ENCODE data around the gene PAX1. TPM values are rescaled to one million over a fixed set of nuclear protein-coding genes. Genes with fewer than 3 reads are reported as not detected.
A peak's percentile ranks its signal among the peaks of the same experiment; 100 is the strongest.

Gene PAX1
- total RNA-seq, 2 experiments from 2014 or later: not detected

DNA sequence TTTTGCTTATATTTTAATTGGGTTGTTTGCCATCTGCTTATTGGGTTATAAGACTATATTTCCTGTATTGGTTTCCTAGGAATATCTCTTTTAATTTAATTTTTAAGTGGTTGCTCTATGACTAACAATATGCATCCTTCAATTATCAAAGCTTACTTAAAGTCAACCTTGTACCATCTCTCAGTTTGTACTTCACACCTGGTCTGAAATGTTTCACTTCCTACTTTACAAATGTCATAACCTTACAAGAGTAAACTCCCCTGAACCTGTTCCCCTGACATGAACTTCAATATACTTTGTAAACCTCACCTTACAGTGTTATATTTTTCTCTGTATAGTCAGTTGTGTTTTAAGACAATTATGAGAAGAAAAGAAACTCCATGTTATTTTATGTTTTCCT lies 35.8 kb downstream of the PAX1 start:
- Histone ChIP-seq H3K9me2 (ENCODE audit: insufficient read depth, low read length) (no peaks in the 10 kb centered on the region), H3K4me3 (ENCODE audit: low read depth, low read length, poor library complexity, severe bottlenecking) (no peak overlapping the region), H3K36me3 (ENCODE audit: insufficient read depth, low read length) (no peaks in the 10 kb centered on the region), H3K9me3 (ENCODE audit: low read length) (no peaks in the 10 kb centered on the region), H3K4me1 (ENCODE audit: insufficient read depth, low read length, poor library complexity, severe bottlenecking) (no peaks in the 10 kb centered on the region), H3K27ac (ENCODE audit: low read depth, low read length, poor library complexity, severe bottlenecking) (no peak overlapping the region), H2AFZ (ENCODE audit: low read length) (no peak overlapping the region), H4K20me1 (ENCODE audit: insufficient read depth, low read length) (no peaks in the 10 kb centered on the region), H3K79me2 (ENCODE audit: insufficient read depth, low read depth, low read length) (no peaks in the 10 kb centered on the region), H3K4me2 (ENCODE audit: low read length) (no peak overlapping the region)
- peak; percentile 16 for DNase-seq (ENCODE audit: low spot score)
- ChIA-PET POLR2A (interaction anchor here (0.7 kb wide), 1 partner anchor 13 kb away, joined by 3 read pairs; no protein-coding TSS in a partner anchor), CTCF (ENCODE audit: unreplicated experiment) (interaction anchor here (0.7 kb wide), 1 partner anchor 22 kb away, joined by 4 read pairs; no protein-coding TSS in a partner anchor)
- TF ChIP-seq, protein P1, sequence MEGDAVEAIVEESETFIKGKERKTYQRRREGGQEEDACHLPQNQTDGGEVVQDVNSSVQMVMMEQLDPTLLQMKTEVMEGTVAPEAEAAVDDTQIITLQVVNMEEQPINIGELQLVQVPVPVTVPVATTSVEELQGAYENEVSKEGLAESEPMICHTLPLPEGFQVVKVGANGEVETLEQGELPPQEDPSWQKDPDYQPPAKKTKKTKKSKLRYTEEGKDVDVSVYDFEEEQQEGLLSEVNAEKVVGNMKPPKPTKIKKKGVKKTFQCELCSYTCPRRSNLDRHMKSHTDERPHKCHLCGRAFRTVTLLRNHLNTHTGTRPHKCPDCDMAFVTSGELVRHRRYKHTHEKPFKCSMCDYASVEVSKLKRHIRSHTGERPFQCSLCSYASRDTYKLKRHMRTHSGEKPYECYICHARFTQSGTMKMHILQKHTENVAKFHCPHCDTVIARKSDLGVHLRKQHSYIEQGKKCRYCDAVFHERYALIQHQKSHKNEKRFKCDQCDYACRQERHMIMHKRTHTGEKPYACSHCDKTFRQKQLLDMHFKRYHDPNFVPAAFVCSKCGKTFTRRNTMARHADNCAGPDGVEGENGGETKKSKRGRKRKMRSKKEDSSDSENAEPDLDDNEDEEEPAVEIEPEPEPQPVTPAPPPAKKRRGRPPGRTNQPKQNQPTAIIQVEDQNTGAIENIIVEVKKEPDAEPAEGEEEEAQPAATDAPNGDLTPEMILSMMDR (conservative IDR thresholded peaks at IDR 0.05; ENCODE audit: low read length): no peak
- no peak for TF ChIP-seq EZH2phosphoT487 (IDR thresholded peaks at IDR 0.05; ENCODE audit: borderline replicate concordance, low read depth, low read length)
- intact Hi-C loops (cut with micrococcal nuclease; ENCODE audit: unreplicated experiment): no loop called here
- BruUV-seq (replicated peaks): no TSS peak

DNA sequence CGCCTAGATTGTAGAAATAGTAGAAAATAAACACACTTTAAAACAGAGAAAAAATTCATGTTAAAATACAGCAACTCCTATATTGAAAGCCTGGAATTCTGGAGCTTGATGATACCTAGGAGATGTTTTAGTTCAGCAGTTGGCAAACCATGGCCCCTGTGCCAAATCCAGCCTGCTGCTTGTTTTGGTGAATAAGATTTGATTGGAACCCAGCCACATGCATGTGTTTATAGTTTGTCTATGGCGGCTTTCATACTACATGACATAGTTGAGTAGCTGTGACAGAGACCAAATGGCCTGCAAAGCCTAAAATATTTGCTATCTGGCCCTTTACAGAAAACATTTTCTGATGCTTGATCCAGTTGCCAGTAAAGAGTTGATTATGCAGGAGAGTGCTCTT lies 57.2 kb downstream of the PAX1 start:
- H4K20me1 ChIP-seq (ENCODE audit: insufficient read depth, low read length): no peaks in the 10 kb centered on the region
- ChIA-PET POLR2A (interaction anchor here (1.3 kb wide), 1 partner anchor 11 kb away, joined by 3 read pairs; no protein-coding TSS in a partner anchor), CTCF (ENCODE audit: unreplicated experiment) (no interaction called here)
- no TSS peak for BruUV-seq (replicated peaks)
- H2AFZ ChIP-seq (ENCODE audit: low read length): no peak overlapping the region
- no peak overlapping the region for H3K4me2 ChIP-seq (ENCODE audit: low read length)
- H3K4me3 ChIP-seq (ENCODE audit: low read depth, low read length, poor library complexity, severe bottlenecking): no peak overlapping the region
- no peak for DNase-seq (ENCODE audit: low spot score)
- intact Hi-C loops (cut with micrococcal nuclease; ENCODE audit: unreplicated experiment): no loop called here
- no peaks in the 10 kb centered on the region for H3K36me3 ChIP-seq (ENCODE audit: insufficient read depth, low read length)
- no peaks in the 10 kb centered on the region for H3K9me2 ChIP-seq (ENCODE audit: insufficient read depth, low read length)
- TF ChIP-seq EZH2phosphoT487 (IDR thresholded peaks at IDR 0.05; ENCODE audit: borderline replicate concordance, low read depth, low read length): no peak
- TF ChIP-seq, protein P1 (conservative IDR thresholded peaks at IDR 0.05; ENCODE audit: low read length): no peak
- no peaks in the 10 kb centered on the region for H3K79me2 ChIP-seq (ENCODE audit: insufficient read depth, low read depth, low read length)
- no peaks in the 10 kb centered on the region for H3K9me3 ChIP-seq (ENCODE audit: low read length)
- no peaks in the 10 kb centered on the region for H3K4me1 ChIP-seq (ENCODE audit: insufficient read depth, low read length, poor library complexity, severe bottlenecking)
- no peak overlapping the region for H3K27ac ChIP-seq (ENCODE audit: low read depth, low read length, poor library complexity, severe bottlenecking)

DNA sequence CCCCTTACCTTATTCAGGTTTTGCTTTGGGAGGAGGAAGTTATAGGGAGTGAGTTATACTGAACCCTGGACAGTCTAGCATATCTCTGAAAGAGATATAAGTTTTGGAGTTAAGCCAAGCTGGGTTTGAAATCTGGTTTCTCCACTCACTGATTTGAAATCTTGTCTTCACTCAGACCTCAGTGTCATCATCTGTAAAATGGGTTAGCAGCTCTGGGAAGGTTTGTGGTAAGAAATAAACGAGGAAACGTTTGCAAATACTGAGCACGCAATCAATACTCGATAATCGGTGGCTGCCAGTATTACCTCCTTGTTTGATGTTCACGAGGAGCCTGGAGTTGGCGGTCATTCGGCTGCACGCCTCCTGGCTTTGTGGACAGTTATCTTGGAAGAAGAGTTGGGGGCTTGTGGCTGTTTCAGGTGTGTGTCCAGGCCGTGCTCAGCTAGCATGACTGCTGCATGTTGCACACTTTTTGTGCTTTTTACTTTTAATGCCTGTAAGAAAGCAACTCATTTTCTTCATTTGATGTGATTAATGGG lies 61.8 kb downstream of the PAX1 start:
- ChIA-PET POLR2A (interaction anchor here (1.7 kb wide), 1 partner anchor 9 kb away, joined by 4 read pairs; no protein-coding TSS in a partner anchor), CTCF (ENCODE audit: unreplicated experiment) (no interaction called here)
- Histone ChIP-seq H3K4me2 (ENCODE audit: low read length) (no peak overlapping the region), H3K27ac (ENCODE audit: low read depth, low read length, poor library complexity, severe bottlenecking) (no peak overlapping the region), H2AFZ (ENCODE audit: low read length) (no peak overlapping the region), H4K20me1 (ENCODE audit: insufficient read depth, low read length) (no peaks in the 10 kb centered on the region), H3K9me3 (ENCODE audit: low read length) (no peaks in the 10 kb centered on the region), H3K4me3 (ENCODE audit: low read depth, low read length, poor library complexity, severe bottlenecking) (no peak overlapping the region), H3K4me1 (ENCODE audit: insufficient read depth, low read length, poor library complexity, severe bottlenecking) (no peaks in the 10 kb centered on the region), H3K9me2 (ENCODE audit: insufficient read depth, low read length) (no peaks in the 10 kb centered on the region), H3K79me2 (ENCODE audit: insufficient read depth, low read depth, low read length) (no peaks in the 10 kb centered on the region), H3K36me3 (ENCODE audit: insufficient read depth, low read length) (no peaks in the 10 kb centered on the region)
- BruUV-seq (replicated peaks): no TSS peak
- intact Hi-C loops (cut with micrococcal nuclease; ENCODE audit: unreplicated experiment): no loop called here
- TF ChIP-seq EZH2phosphoT487 (IDR thresholded peaks at IDR 0.05; ENCODE audit: borderline replicate concordance, low read depth, low read length): no peak
- TF ChIP-seq, protein P1 (conservative IDR thresholded peaks at IDR 0.05; ENCODE audit: low read length): no peak
- DNase-seq (ENCODE audit: low spot score): no peak

All from OCI-LY7 (cell line).